ENCODE data around the gene OR51V1.
"Not testable (repeated sequence)": the region's sequence is repeated elsewhere in the genome, so short reads cannot be mapped to it uniquely, and the experiment has no call there.

Gene OR51V1

DNA sequence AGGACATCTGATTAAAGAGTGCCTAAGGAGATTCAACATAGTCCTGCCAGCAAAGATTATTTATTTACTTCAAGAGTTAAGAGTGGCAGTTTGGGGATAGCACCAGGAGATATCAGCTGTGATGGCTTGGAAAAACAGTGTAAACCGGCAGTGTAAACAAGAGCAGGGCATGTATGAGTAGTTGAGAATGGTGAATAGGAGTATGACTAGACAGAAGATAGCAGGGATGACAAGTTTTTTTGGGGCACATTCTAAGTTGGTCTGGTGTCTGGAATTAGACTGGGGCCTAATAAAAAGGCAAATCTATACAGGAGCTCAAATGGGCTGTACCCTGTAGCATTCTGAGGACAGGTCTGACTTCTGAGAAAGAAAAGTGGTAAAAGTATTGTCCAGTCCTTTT is 39.4 kb downstream of the OR51V1 start:
- not testable (repeated sequence) for DNase-seq

DNA sequence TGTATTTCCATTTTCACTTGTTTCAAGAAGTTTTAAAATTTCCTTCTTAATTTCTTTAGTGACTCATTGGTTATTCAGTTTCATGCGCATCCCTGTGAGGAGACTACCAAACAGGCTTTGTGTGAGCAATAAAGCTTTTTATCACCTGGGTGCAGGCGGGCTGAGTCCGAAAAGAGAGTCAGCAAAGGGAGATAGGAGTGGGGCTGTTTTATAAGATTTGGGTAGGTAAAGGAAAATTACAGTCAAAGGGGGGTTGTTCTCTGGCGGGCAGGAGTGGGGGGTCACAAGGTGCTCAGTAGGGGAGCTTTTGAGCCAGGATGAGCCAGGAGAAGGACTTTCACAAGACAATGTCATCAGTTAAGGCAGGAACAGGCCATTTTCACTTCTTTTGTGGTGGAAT is 40.3 kb downstream of the OR51V1 start:
- not testable (repeated sequence) for DNase-seq

DNA sequence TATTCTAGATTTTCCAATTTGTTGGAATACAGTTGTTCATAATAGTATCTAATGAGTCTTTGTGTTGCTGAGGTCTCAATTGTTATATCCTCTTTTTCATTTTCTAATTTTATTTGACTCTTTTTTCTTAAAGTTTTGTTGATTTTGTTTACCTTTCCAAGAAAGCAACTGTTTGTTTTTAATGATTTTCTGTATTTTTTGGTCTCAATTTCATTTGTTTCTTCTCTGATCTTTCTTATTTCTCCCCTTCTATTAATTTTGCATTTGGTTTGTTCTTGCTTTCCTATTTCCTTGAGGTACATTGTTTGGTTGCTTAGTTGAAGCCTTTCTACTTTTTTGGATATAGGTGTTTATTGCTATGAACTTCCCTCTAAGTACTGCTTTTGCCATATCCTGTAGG is 40.7 kb downstream of the OR51V1 start:
- no peak for DNase-seq

DNA sequence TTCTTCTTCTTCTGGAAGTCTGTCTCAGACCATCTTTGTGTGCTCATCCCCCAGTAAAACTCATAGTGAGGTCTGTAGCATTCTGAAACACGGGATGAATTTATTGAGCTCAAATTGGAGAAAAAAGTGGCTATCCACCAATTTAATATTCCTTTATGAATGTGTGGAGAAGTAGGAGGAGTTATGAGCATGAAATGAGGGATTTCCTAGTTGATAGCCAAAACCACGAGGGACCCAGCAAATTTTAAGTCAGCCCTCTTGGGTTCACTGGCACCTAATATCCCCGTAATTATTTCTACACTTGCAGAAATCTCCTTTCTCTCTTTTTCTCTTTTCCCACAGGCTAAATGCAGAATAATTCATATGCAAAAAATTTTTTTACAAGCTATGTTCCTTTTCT is 45.8 kb downstream of the OR51V1 start, which contains the start of gene OR52A1:
Gene OR52A1, minus strand, starts transcription at position 101 of the 400 bp plus-strand sequence. CDS start 2,388 bp downstream, outside the sequence.
- no peak for DNase-seq

DNA sequence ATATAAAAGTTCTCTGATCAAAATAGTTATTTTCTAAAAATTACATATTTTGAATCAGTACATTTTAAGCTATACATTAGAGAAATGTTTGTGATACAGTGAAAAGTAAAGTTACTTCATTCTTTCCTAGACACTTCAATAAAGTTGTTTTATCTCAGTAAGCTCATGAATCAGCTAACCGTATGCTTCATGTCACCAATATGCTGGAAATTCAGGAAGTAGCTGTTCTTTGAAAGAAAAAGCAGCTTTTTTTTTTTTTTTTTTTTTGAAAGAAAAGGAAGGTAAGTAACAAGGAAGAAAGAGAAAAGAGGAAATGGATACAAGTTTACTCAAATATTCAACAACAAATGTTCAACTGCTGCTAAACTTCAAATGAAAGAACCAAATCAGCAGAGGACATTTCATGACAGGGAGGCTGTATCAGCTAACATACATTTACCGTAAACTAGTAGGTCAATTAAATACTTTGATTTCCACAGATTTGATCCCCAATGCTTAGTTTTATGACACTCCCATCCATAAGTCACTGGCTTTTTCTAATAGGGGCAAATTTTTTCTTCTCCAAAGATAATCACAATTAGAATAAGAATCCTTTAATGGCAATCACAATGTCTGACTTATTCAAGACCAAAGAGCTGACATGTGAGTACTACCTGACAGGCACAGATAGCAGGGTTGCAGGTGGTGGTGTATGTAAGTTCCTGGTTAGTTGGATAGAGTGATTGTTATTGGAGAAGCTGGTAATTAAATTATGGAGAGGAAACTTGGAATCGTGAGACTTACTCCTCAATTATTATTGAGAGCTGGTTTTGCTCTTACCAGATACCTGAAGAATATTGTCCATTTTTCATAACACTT is 46.7 kb downstream of the OR51V1 start:
- no peak for DNase-seq

DNA sequence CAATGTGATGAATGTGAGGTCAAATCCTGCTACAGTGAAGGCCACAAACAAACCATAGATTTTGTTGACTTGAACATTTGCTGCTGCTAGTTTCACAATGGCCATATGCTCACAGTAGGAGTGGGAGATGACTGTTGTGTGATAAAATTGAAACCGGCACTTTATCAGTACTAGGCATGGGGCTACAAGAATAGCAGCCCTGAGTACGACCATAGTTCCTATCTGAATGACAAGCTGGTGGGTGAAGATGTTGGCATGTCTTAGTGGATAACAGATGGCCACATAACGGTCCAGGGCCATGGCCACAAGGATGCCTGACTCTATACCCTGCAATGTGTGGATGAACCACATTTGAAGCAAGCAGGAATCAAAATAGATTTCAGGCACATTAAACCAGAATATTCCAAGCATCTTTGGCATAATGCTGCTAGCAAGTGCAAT is 48.7 kb downstream of the OR51V1 start:
- DNase-seq, result no peak

Measured in AML-193 (cell line).